Measurements from ENCODE around the gene GSTK1. TPM values are rescaled to one million over a fixed set of nuclear protein-coding genes. Genes with fewer than 3 reads are reported as not detected.
"Not testable (repeated sequence)": the region's sequence is repeated elsewhere in the genome, so short reads cannot be mapped to it uniquely, and the experiment has no call there.

The GSTK1 gene
- total RNA-seq = 276 TPM
- long read RNA-seq, transcript GSTK1-201 (8 exons, 1,044 nt) = major isoform, 196 of 286 reads
- long read RNA-seq, transcript GSTK1-202 (7 exons, 888 nt) = minor isoform, 7 of 286 reads
- long read RNA-seq, transcript GSTK1-207 (7 exons, 1,185 nt) = minor isoform, 18 of 286 reads
- long read RNA-seq, partial matches to known transcripts = 19 of 286 reads
- long read RNA-seq, other reads (novel, unspliced or antisense) = 44 of 286 reads

GRCh38 chr7:143263266-143264195 lies at the start of gene GSTK1:
TSS of gene GSTK1 (plus strand) at chr7:143263441. CDS start at chr7:143263514, 73 bp downstream.
- intact Hi-C loops (cut with DNase I) = no loop called here
- ATAC-seq (ENCODE audit: poor library complexity) (peak; percentile 97), DNase-seq (peak; percentile 94)

GRCh38 chr7:143213478-143213877 lies 49.8 kb upstream of the GSTK1 start:
- DNase-seq; ATAC-seq (ENCODE audit: poor library complexity): not testable (repeated sequence)
- intact Hi-C loops (cut with DNase I) = loop anchor here (10.0 kb wide), 1 partner anchor 359 kb away; the partner anchor contains the start of gene EPHB6

GRCh38 chr7:143214789-143215679 lies 48.2 kb upstream of the GSTK1 start:
- DNase-seq (no peak), ATAC-seq (ENCODE audit: poor library complexity) (peak; percentile 87)
- intact Hi-C loops (cut with DNase I) = loop anchor here (5.0 to 10.0 kb wide), 2 partner anchors 208 to 360 kb away; partner anchors contain the start of gene EPHB6

GRCh38 chr7:143216151-143216550 lies 47.1 kb upstream of the GSTK1 start:
- ATAC-seq (ENCODE audit: poor library complexity) (no peak), DNase-seq (no peak)
- intact Hi-C loops (cut with DNase I) = loop anchor here (5.0 to 10.0 kb wide), 2 partner anchors 209 to 361 kb away; partner anchors contain the start of gene EPHB6

GRCh38 chr7:143216686-143217085 lies 46.6 kb upstream of the GSTK1 start:
- DNase-seq = no peak
- ATAC-seq (ENCODE audit: poor library complexity) = no peak
- intact Hi-C loops (cut with DNase I) = loop anchor here (5.0 to 10.0 kb wide), 2 partner anchors 209 to 362 kb away; partner anchors contain the start of gene EPHB6

- no peak for DNase-seq
- intact Hi-C loops (cut with DNase I) = loop anchor here (5.0 to 10.0 kb wide), 2 partner anchors 211 to 363 kb away; partner anchors contain the start of gene EPHB6
- ATAC-seq (ENCODE audit: poor library complexity) = no peak
These were observed 45.4 kb upstream of the GSTK1 start for GRCh38 chr7:143217806-143218205.

GRCh38 chr7:143221286-143221685 lies 42.0 kb upstream of the GSTK1 start:
- ATAC-seq (ENCODE audit: poor library complexity) (no peak), DNase-seq (no peak)
- intact Hi-C loops (cut with DNase I) = no loop called here

GRCh38 chr7:143221737-143222136 lies 41.5 kb upstream of the GSTK1 start, which contains the start of gene TAS2R40:
TSS of gene TAS2R40 (plus strand) at chr7:143222037. CDS start at chr7:143222079, 42 bp downstream.
- intact Hi-C loops (cut with DNase I) = no loop called here
- no peak for ATAC-seq (ENCODE audit: poor library complexity)

GRCh38 chr7:143222782-143223181 lies 40.5 kb upstream of the GSTK1 start:
- ATAC-seq (ENCODE audit: poor library complexity) = peak; percentile 64
- intact Hi-C loops (cut with DNase I) = no loop called here

More at GRCh38 chr7:143221737-143222136, 41.5 kb upstream of the GSTK1 start, which contains the start of gene TAS2R40:
- no peak for DNase-seq

GRCh38 chr7:143223784-143224183 lies 39.5 kb upstream of the GSTK1 start:
- intact Hi-C loops (cut with DNase I) = no loop called here
- DNase-seq (no peak), ATAC-seq (ENCODE audit: poor library complexity) (no peak)

More at GRCh38 chr7:143222782-143223181, 40.5 kb upstream of the GSTK1 start:
- DNase-seq = peak; percentile 66

GRCh38 chr7:143225047-143225446 lies 38.2 kb upstream of the GSTK1 start:
- ATAC-seq (ENCODE audit: poor library complexity) = no peak
- no peak for DNase-seq
- intact Hi-C loops (cut with DNase I) = no loop called here

- ATAC-seq (ENCODE audit: poor library complexity) = no peak
- intact Hi-C loops (cut with DNase I) = no loop called here
- no peak for DNase-seq
These were observed 35.4 kb upstream of the GSTK1 start for GRCh38 chr7:143227806-143228205.

GRCh38 chr7:143229054-143229790 lies 34.0 kb upstream of the GSTK1 start:
- ATAC-seq (ENCODE audit: poor library complexity) (no peak), DNase-seq (no peak)
- intact Hi-C loops (cut with DNase I) = no loop called here

GRCh38 chr7:143230602-143231457 lies 32.4 kb upstream of the GSTK1 start:
- ATAC-seq (ENCODE audit: poor library complexity) (no peak), DNase-seq (no peak)
- intact Hi-C loops (cut with DNase I) = no loop called here

GRCh38 chr7:143233816-143234532 lies 29.3 kb upstream of the GSTK1 start:
- intact Hi-C loops (cut with DNase I) = no loop called here

GRCh38 chr7:143234533-143234875 lies 28.7 kb upstream of the GSTK1 start:
- ATAC-seq (ENCODE audit: poor library complexity) = no peak
- intact Hi-C loops (cut with DNase I) = no loop called here
- DNase-seq = no peak

More at GRCh38 chr7:143233816-143234532, 29.3 kb upstream of the GSTK1 start:
- DNase-seq = no peak
- ATAC-seq (ENCODE audit: poor library complexity) = no peak
